Upper lobe of left lung (tissue), 4 donors: Measurements from ENCODE around the gene ZNF445.

Experiments
- EP300 ChIP-seq, 4 donors: sonication (generic); formaldehyde crosslinking; IDR thresholded peaks; one replicate each; pipeline ENCODE4 v1.5.1; 2017; ENCODE audit warnings: antibody characterized with exemption in 4 of 4, control low read depth in 2 of 4
- POLR2A ChIP-seq, 4 donors: fragments of 450-650 bp; IDR thresholded peaks; one replicate each; pipeline ENCODE4 v1.5.1; 2016 to 2017; ENCODE audit warnings: antibody characterized with exemption in 4 of 4, mild to moderate bottlenecking in 2 of 4
- POLR2AphosphoS5 ChIP-seq, 2 donors: sonication (generic); formaldehyde crosslinking; IDR thresholded peaks; one replicate each; pipeline ENCODE4 v1.5.1; 2017; ENCODE audit warnings: antibody characterized with exemption in 2 of 2
- TF ChIP-seq, protein P1 (sequence below), 6 experiments: fragments of 450-650 bp in 4 of 6; fragments of 200-600 bp in 2 of 6; sonication (generic) in 2 of 6; IDR thresholded peaks; one replicate each; pipeline ENCODE4 v1.5.1; 2016 to 2019; ENCODE audit warnings: antibody characterized with exemption in 6 of 6

DNA sequence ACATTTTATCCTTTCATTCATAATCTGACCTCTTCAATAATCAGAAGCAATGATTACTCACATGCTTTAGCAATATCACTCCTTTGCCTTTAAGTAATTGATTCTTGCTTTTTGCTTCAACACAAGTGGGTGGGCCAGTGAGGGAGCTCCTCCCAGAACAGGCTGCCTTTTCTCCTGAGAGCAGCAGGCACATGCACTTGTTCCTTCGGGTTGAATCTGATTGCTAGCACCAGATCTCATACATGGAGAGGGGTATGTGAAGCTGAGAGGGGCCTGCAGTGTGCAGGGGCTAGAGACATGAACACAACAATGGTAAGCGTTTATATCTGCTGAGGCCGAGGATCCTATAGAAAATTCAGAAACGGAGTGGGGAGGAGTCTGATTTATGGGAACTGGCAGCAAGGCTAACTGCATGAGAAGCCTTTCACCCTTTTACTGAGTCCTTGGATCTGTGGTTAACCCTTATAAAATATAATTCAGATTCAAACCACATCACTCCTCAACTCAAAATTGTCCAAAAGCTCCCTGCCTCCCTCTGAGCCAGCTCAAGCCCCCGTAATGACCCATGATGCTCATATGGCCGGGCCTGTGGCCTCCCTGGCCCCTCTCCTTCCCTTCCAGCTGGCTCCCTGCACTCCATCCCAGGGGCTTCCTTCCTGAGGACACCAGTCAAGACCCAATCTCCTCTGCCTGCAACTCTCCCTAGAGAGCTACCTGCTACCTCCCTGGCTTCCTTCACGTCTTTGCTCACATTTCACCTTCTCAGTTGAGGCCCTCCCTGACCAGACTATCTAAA, 32.4 kb downstream of the ZNF445 start:
- TF ChIP-seq, protein P1, sequence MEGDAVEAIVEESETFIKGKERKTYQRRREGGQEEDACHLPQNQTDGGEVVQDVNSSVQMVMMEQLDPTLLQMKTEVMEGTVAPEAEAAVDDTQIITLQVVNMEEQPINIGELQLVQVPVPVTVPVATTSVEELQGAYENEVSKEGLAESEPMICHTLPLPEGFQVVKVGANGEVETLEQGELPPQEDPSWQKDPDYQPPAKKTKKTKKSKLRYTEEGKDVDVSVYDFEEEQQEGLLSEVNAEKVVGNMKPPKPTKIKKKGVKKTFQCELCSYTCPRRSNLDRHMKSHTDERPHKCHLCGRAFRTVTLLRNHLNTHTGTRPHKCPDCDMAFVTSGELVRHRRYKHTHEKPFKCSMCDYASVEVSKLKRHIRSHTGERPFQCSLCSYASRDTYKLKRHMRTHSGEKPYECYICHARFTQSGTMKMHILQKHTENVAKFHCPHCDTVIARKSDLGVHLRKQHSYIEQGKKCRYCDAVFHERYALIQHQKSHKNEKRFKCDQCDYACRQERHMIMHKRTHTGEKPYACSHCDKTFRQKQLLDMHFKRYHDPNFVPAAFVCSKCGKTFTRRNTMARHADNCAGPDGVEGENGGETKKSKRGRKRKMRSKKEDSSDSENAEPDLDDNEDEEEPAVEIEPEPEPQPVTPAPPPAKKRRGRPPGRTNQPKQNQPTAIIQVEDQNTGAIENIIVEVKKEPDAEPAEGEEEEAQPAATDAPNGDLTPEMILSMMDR (IDR thresholded peaks at IDR 0.05) = no peak
- no peak for TF ChIP-seq POLR2AphosphoS5 (IDR thresholded peaks at IDR 0.05)
- no peak for TF ChIP-seq POLR2A (IDR thresholded peaks at IDR 0.05)
- no peak for TF ChIP-seq EP300 (IDR thresholded peaks at IDR 0.05)
